ENCODE measurements around the gene ZP1.

ZP1 gene

DNA sequence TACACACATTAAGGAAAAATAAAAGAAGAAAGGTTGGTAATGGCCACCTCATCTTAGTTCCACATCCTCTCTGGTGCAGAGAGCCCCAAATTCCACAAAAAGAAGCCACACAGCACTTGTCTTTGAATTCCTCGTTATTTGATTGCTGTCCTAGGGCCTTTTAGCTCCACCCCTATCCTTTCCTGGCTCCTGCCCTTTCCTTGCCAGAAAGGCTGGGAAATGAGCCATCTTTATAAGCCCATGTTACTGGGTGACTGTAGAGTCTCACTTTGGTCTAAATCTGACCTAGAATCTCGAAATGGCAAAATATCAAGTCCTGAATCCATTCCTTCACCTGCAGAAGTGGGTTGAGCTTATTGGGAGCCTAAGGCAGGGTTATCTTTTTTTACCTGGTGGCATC lies 52.6 kb downstream of the ZP1 start:
- peaks cover 50% of the 10 kb centered on the region for H3K79me2 ChIP-seq (ENCODE audit: control insufficient read depth, low read length)
- H3K36me3 ChIP-seq (ENCODE audit: control insufficient read depth, low read length) = peaks cover 71% of the 10 kb centered on the region
- no peaks in the 10 kb centered on the region for H3K9me3 ChIP-seq (ENCODE audit: control insufficient read depth, insufficient read depth, low read length)

DNA sequence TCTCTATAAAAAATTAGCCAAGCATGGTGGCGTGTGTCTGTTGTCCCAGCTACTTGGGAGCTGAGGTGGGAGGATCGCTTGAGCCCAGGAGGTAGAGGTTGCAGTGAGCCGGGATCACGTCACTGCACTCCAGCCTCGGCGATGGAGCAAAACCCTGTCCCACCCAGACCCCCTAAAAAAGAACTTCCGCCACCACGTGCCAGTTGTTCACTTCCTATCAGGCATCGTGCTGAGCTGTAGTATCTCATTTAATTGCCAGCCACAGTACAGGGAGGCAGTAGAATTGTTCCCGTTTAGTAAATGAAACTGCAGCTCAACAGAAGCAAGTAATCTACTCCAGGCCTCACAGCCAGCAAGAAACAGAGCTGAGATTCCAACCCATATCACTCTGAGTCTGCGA lies 53.9 kb downstream of the ZP1 start:
- Histone ChIP-seq H3K36me3 (ENCODE audit: control insufficient read depth, low read length) (peaks cover 66% of the 10 kb centered on the region), H3K4me2 (ENCODE audit: low read length) (no peak overlapping the region), H3K79me2 (ENCODE audit: control insufficient read depth, low read length) (peaks cover 37% of the 10 kb centered on the region), H3F3A (ENCODE audit: control insufficient read depth, insufficient read depth) (peaks cover 3% of the 10 kb centered on the region; the same call in 1 of the 2 replicates), H3K9me2 (replicated peaks; ENCODE audit: control insufficient read depth, low read length) (no peaks in the 10 kb centered on the region), H4K20me1 (ENCODE audit: control insufficient read depth, insufficient read depth, low read depth, low read length) (no peaks in the 10 kb centered on the region; the same call in 1 of the 2 replicates), H3K4me3 (ENCODE audit: low read length) (no peak overlapping the region), H3K9me3 (ENCODE audit: control insufficient read depth, insufficient read depth, low read length) (no peaks in the 10 kb centered on the region), H3K27me3 (ENCODE audit: control insufficient read depth, low read length) (peaks cover 7% of the 10 kb centered on the region), H3K27ac (ENCODE audit: low read depth, low read length) (no peak overlapping the region), H3K4me1 (ENCODE audit: control insufficient read depth, low read length) (peaks cover 57% of the 10 kb centered on the region)
- TF ChIP-seq, protein P1, sequence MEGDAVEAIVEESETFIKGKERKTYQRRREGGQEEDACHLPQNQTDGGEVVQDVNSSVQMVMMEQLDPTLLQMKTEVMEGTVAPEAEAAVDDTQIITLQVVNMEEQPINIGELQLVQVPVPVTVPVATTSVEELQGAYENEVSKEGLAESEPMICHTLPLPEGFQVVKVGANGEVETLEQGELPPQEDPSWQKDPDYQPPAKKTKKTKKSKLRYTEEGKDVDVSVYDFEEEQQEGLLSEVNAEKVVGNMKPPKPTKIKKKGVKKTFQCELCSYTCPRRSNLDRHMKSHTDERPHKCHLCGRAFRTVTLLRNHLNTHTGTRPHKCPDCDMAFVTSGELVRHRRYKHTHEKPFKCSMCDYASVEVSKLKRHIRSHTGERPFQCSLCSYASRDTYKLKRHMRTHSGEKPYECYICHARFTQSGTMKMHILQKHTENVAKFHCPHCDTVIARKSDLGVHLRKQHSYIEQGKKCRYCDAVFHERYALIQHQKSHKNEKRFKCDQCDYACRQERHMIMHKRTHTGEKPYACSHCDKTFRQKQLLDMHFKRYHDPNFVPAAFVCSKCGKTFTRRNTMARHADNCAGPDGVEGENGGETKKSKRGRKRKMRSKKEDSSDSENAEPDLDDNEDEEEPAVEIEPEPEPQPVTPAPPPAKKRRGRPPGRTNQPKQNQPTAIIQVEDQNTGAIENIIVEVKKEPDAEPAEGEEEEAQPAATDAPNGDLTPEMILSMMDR (IDR thresholded peaks at IDR 0.05; ENCODE audit: low read depth, low read length, poor library complexity, severe bottlenecking) = no peak
- TF ChIP-seq EZH2phosphoT487 (IDR thresholded peaks at IDR 0.05; ENCODE audit: borderline replicate concordance, low read length) = no peak

More for the DNA sequence above, 52.6 kb downstream of the ZP1 start:
- no peak for TF ChIP-seq EZH2phosphoT487 (IDR thresholded peaks at IDR 0.05; ENCODE audit: borderline replicate concordance, low read length)
- TF ChIP-seq, protein P1 (IDR thresholded peaks at IDR 0.05; ENCODE audit: low read depth, low read length, poor library complexity, severe bottlenecking) = no peak
- Histone ChIP-seq H3F3A (ENCODE audit: control insufficient read depth, insufficient read depth) (no peaks in the 10 kb centered on the region; the same call in 1 of the 2 replicates), H3K27me3 (ENCODE audit: control insufficient read depth, low read length) (peaks cover 3% of the 10 kb centered on the region), H4K20me1 (ENCODE audit: control insufficient read depth, insufficient read depth, low read depth, low read length) (no peaks in the 10 kb centered on the region; the same call in 1 of the 2 replicates), H3K27ac (ENCODE audit: low read depth, low read length) (no peak overlapping the region), H3K4me1 (ENCODE audit: control insufficient read depth, low read length) (peaks cover 52% of the 10 kb centered on the region), H3K9me2 (replicated peaks; ENCODE audit: control insufficient read depth, low read length) (no peaks in the 10 kb centered on the region), H3K4me2 (ENCODE audit: low read length) (no peak overlapping the region), H3K4me3 (ENCODE audit: low read length) (no peak overlapping the region)

DNA sequence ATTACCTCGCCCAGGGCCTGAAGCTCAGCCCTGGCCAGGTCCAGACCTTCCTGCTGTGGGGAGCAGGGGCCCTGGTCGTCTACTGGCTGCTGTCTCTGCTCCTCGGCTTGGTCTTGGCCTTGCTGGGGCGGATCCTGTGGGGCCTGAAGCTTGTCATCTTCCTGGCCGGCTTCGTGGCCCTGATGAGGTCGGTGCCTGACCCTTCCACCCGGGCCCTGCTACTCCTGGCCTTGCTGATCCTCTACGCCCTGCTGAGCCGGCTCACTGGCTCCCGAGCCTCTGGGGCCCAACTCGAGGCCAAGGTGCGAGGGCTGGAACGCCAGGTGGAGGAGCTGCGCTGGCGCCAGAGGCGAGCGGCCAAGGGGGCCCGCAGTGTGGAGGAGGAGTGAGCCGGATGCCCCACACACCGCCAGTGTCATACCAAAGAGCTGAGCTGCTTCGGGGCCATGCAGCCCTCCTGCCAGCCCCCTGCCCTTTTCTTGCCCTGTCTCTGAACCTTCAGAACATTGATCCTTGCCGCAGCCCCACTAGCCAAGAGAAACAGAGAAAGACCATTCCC lies 54.5 kb downstream of the ZP1 start:
- Histone ChIP-seq H3K27me3 (ENCODE audit: control insufficient read depth, low read length) (peaks cover 7% of the 10 kb centered on the region), H3K9me2 (replicated peaks; ENCODE audit: control insufficient read depth, low read length) (no peaks in the 10 kb centered on the region), H3K4me1 (ENCODE audit: control insufficient read depth, low read length) (peaks cover 51% of the 10 kb centered on the region), H3F3A (ENCODE audit: control insufficient read depth, insufficient read depth) (peaks cover 3% of the 10 kb centered on the region; the same call in 1 of the 2 replicates), H4K20me1 (ENCODE audit: control insufficient read depth, insufficient read depth, low read depth, low read length) (no peaks in the 10 kb centered on the region; the same call in 1 of the 2 replicates), H3K4me3 (ENCODE audit: low read length) (no peak overlapping the region), H3K36me3 (ENCODE audit: control insufficient read depth, low read length) (peaks cover 60% of the 10 kb centered on the region), H3K27ac (ENCODE audit: low read depth, low read length) (no peak overlapping the region), H3K4me2 (ENCODE audit: low read length) (no peak overlapping the region), H3K79me2 (ENCODE audit: control insufficient read depth, low read length) (peaks cover 31% of the 10 kb centered on the region), H3K9me3 (ENCODE audit: control insufficient read depth, insufficient read depth, low read length) (no peaks in the 10 kb centered on the region)
- no peak for TF ChIP-seq EZH2phosphoT487 (IDR thresholded peaks at IDR 0.05; ENCODE audit: borderline replicate concordance, low read length)
- TF ChIP-seq, protein P1 (IDR thresholded peaks at IDR 0.05; ENCODE audit: low read depth, low read length, poor library complexity, severe bottlenecking) = no peak

All from DOHH2 (cell line).